HG03439 (cell line): ENCODE measurements around the gene UBE2F.
A peak's percentile ranks its signal among the peaks of the same experiment; 100 is the strongest.

ENCODE experiments used
- ATAC-seq: cut with Tn5 transposase; IDR thresholded peaks from one replicate; pipeline ENCODE4 v1.9.1; 2021; ENCODE audit warnings: mild to moderate bottlenecking, moderate library complexity; ENCODE audit not compliant: unreplicated experiment

UBE2F gene, protein sequence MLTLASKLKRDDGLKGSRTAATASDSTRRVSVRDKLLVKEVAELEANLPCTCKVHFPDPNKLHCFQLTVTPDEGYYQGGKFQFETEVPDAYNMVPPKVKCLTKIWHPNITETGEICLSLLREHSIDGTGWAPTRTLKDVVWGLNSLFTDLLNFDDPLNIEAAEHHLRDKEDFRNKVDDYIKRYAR

DNA sequence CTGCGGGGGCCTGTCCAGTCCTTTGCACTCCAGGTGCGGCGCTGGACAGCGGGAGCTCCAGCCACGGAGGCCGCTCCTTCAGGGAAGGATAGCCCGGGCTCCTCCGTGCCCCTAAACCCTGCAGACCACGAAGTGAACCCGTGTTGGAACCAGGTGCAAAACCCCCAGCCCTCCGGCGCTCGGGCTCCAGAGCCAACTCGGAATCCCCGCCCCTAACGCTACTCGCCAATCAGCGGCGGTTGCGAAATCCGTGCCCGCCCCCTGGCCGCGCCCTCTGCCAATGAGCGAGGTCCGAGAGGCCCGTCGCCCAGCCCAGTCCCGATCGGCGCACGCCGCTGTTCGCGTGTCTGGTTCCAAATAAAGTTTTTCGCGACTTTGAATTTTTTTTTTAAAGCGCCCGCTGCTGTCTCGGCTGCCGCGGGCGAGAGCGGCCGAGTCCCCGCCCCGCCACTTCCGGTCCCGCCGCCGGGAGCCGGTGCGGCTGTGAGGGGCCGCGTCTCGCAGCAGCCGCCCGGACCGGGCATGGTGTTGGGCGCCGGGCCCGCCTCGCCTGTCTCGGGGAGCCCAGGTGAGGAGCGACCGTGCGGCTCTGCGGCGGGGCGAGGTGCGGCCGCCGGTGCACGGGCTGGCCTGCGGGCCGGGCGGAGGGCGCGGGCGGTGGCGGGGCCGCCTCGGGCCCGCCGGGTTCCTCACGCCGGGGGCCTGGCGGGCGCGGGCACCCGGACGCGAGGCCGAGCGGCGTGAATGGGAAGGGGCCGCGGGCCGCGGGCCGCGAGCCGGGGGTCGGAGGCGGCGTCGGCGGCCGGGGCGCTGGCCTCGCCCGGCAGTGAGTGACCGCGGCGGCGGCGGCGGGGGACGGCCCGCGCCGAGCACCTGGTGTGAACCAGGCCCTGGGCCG, at the start of gene UBE2F:
Gene UBE2F (plus strand): TSS at position 450 of the 898 bp plus-strand sequence. CDS start 6,094 bp downstream, outside the sequence.
- ATAC-seq = peak; percentile 94

DNA sequence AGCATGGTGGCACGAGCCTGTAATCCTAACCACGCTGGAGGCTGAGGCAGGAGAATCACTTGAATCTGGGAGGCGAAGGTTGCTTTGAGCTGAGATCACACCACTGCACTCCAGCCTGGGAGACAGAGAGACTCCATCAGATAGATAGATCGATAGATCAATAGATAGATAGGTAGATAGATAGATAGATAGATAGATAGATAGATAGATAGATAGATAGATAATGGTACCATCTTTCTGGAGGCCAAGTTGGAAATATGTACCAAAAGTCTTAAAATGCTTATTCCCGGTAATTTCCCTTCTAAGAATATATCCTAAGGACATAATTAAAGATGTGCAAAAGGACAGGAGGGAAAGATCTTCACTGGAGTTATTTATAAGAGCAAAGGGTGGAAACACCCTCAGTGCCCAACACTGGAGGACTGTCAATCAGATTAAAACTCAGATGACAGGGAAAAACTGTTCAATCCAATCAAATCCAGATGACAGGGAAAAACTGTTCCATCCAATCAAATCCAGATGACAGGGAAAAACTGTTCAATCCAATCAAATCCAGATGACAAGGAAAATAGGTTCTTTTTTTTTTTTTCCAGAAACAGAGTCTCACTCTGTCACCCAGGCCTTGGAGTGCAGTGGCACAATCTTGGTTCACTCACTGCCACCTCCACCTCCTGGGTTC, 49.0 kb upstream of the UBE2F start:
- no peak for ATAC-seq

DNA sequence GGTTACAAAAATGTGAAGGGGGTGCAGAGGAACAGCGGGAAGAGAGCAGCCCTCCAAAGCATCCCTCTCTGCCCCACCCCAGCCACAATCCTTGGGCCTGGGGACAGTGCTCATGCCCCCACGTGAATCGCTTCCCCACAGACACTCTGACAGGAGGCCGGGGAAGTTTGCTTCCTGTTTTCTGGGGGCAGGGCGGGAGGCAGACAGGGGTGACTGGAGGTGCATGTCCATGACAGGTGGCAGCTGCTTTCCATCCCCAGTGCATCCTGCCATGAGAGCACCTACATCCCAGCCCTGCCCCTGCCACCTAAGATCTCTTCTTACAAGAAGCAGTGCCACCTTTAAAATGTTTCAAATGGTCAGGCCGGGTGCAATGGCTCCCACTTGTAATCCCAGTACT, 47.2 kb upstream of the UBE2F start:
- no peak for ATAC-seq

DNA sequence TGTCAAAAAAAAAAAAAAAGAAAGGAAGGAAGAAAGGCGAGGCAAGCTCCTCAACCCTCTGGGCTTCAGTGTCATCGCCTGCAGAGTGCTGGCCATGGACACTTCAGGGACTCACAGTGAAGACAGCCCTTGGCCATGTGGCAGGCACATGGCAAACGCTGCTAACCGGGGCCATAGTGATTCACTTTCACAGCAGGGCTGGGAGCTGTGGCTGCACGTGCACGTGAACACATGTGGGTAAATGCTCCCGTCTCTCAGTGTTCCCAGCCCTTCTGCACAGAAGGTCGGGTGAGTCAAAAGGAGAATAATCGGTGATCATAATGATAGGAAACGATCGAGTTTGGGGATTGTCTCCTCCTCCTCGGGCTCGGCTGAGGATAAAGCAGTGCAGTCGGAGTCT, 46.1 kb upstream of the UBE2F start:
- no peak for ATAC-seq

DNA sequence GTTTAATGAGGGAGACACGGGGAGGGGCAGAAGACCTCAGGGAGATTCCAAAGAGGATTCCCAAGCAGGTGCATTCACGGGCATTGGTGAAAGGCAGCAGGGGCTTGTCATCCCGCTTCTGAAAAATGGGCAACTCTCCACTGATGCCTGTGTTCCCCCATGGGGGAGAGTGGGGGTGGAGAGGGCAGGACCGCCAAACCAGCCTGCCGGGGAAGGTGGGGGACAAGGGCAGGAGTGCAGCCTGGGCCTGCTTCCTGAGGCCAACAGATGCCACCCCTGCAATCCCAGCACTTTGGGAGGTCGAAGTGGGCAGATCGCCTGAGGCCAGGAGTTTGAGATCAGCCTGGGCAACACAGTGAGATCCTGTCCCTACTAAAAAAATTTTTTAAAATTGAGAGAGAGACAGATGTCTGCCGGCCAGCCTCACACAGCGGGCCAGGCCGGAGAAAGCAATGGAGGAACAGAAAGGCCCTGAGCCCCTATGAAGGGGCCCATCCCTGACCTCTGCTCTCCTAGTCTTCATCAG, 44.8 kb upstream of the UBE2F start:
- ATAC-seq = no peak

DNA sequence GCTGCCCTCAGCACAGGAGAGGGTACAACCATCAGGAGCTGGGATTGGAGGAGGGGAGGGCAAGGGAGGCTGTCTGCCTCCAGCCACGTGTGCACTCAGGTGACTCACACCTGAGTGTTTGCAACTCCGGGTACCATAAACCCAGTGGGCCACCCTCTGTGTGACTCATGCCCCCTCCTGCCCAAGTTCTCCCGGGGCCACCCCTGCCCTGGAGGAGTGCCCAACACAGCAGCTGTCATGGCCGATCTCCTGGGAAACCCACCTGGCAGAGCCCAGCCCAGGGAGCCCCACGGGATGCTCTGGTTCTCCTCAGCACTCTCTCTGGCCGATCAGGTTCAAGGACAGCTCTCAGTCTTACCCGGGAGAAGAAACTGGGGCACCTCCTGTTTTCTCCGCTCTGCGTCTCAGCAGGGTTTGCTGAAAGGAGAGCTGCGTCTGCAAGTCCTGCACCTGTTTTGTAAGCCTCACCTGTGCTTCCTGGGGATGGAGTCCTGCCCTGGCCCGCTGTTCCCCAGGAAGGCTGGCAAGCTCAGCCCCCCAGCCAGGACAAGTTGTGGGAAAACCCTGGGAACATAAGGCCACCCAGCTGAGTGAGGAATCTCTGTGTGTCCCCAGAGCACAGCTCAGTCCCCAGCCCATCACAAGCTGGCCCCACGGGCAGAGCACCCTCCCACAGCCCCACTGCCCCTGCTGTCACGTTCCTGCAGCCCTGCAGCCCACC, 44.0 kb upstream of the UBE2F start:
- ATAC-seq = no peak

DNA sequence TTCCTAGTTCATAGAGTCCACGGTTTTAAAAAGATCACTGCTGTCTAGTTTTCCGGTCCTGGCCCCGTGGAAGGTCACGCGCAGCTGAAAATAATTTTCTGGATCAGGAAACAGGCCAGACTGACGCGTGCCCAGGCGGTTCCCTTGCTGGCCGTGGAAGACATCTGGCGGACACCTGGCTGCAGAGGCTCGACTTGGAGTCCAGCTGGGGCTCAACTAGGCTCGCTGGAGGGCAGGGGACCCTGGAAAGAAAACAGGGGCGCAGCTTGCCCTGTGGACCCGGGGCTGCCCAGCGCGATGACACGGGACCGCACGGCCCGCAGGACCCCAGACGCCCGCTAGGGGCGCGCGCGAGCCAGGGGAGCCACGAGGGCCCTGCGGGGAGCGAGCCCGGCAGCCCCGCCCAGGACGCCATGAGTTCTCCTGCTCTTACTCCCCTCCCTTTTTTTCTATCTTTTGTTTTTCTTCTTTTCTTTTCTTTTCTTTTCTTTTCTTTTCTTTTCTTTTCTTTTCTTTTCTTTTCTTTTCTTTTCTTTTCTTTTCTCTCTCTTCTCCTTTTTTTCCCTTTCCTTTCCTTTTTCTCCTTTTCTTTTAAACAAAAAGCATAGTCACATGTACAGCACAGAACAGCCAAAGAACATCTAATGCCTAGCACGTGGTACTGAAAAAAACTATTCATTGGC, 43.2 kb upstream of the UBE2F start:
- no peak for ATAC-seq

DNA sequence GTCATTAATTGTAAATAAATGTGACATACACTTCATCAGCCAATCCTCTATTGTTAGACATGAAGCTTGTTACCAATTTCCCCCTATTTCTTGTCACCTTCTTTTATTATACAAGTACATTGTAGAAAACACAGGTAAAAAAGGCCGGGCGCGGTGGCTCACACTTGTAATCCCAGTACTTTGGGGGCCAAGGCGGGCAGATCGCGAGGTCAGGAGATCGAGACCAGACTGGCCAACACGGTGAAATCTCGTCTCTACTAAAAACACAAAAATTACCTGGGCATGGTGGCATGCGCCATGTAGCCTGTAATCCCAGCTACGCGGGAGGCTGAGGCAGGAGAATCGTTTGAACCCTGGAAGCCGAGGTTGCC, 42.7 kb upstream of the UBE2F start:
- ATAC-seq = no peak

DNA sequence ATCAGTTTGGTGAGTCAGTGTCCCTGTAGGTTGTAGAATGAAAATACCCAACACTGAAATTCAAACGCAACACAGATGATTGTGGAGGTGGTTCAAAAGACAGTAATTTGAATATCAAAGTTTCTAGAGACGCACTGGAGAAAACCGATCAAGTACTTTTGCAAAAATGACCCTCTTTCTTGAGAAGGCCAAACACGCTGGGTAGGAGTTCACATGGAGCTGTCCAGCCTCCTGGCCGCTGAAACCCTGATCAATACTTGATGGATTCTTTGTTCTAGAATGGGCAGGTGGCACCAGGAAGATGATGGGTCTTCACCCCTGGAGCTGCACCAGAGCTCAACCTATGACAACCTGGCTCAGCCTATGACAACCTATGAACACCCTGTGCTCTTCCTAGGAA, 39.7 kb upstream of the UBE2F start:
- no peak for ATAC-seq

DNA sequence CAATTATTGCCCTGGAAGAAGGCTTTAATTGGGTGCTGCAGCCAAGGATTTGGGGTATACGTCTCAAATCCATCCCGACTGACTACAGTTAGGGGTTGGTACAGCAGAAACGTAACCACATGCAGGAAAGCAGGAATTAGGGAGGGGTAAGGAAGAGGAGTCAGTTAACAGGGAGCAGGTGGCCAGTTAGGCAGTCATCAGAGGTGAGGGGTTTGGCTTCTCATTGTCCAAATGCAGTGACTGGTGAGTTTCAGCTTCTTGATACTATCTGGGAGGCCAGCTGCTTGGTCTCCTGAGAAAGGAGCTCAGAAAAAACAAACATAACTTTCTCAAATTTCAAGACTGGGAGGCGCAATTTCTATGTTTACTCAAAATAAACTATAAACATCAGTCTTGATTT, 38.8 kb upstream of the UBE2F start:
- no peak for ATAC-seq

DNA sequence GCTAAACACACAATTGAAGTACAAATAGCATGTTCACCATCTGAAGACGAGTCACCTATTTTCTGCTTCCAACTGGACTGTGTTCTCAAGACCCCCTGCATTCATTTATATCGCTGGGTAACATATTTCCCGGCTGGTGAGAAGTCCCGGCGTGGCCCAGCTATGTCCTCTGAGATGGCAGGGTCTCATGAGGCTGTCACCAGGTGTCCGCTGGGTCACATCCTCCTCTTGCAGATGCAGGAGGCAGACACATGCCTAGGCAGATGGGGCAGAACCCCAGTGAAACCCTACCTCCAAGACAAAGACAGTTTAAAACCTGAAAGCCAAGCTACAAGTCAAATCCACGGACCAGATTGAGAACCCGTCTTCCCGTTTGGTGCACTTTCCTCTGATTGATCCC, 36.8 kb upstream of the UBE2F start:
- no peak for ATAC-seq

DNA sequence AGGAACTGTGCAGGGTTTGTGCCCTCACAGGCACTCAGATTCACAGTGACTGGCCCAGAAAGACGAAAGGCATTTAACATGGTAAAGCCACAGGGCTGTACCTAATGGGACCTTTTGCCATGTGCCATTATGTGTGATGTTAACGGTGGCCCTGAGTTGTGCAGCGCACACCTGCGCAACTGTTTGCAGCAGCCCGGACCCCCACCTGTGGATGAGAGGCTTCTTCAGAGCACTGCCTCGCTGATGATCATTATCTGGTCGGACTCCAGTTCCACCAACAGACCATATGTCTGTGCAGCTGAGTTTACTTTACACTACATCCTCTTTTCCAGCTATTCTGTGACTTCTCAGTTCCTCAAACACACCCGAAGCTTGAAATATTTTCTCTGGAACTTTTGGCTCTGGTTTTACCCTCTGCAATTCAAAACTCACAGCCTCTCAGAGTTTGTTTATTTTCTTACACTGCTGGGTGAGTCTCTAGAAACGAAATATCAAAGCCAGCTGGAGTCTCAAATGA, 35.6 kb upstream of the UBE2F start:
- ATAC-seq = no peak

DNA sequence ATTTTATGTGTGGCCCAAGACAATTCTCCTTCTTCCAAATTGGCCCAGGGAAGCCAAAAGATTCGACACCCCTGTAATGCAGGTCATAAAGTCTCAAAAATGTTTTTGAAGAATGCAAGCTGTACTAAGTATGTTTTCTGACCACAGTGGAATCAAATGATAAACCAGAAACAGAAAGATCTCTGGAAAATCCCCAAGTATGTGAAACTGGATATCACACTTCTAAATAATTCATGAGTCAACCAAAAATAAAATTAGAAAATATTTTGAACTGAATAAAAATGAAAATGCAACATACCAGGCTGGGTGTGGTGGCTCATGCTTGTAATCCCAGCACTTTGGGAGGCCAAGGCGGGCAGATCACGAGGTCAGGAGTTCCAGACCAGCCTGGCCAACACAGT, 34.1 kb upstream of the UBE2F start:
- no peak for ATAC-seq

DNA sequence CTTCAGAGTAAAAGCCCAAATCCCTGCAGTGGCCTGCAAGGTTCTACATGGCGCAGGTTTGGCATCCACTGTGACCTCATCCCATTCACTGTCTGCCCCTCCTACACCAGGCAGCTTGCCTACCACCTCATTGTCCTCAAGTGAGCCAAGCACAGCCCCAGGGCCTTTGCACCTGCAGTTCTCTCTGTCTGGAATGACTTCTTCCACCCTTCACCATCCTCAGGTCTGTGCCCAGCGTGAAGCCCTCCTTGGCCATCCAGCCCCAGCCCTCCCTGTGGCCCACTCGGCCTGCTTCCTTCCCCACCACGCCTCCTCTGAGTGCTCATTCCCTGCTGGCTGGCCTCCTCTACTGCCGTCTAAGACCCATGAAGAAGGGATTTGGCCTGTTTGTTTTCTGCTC, 32.6 kb upstream of the UBE2F start:
- ATAC-seq = no peak

DNA sequence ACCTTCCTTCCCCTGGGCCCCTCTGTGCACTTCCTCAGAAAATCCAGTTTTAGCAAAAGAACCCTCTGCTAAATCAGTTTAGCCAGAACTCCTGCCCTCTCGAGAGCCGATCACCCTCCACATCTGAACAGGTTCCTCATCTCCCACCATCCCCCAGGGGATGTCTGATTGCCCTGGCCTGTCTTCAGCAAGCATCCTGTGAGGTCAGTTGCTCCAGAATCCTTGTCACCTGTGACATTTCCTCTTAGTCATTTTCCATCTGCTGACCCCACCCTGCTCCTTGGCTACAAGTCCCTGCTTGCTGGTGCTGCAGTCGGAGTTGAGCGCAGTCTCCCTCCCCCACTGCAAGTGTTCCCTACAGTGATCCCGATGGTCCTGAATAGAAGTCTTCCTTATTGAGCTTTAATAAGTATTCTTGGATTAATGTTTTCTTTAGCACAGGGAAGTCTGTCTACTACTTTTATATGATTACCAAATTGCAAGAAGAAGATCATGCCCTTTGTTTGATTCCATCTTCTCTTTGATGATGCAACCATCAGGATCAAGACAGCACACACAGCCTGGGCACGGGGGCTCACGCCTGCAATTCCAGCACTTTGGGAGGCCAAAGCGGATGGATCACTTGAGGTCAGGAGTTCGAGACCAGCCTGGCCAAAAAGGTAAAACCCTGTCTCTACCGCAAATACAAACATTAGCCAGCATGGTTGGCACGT, 30.9 kb upstream of the UBE2F start:
- no peak for ATAC-seq

DNA sequence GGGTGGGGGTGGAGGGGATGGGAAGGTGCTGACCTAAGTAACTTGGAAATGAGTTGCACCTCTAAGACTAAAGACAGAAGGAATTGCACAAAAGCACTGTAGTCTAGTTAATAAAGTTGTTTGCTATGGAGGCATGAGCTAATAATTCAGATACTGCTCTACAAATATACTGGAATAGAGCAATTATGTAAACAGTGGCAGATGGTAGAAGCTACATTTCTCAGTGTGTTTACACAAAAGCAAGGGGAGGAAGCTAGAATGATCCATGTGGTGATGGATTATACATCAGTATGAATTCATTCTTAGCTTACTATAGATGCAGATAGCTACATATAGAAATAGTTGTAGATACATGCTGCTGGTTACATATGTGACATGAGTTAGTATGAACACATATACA, 27.6 kb upstream of the UBE2F start:
- ATAC-seq = no peak

DNA sequence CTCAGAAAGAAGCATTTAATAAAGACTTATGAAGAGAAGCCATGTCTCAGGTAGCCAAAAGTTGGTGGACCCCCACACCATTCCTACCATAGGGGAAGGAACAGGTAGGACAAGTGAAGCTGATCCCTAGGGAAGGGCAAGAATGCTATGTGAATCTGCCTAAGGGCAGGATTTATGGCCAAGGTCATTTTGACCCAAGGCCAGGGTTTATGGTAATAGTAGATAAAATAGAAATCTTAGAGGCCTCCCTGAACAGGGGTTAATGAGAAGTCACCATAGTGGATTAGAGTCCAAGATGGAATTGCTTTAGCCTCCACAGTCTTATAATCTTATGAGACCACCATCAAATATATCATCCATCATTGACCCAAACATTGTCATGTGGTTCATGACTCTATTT, 26.0 kb upstream of the UBE2F start:
- no peak for ATAC-seq

DNA sequence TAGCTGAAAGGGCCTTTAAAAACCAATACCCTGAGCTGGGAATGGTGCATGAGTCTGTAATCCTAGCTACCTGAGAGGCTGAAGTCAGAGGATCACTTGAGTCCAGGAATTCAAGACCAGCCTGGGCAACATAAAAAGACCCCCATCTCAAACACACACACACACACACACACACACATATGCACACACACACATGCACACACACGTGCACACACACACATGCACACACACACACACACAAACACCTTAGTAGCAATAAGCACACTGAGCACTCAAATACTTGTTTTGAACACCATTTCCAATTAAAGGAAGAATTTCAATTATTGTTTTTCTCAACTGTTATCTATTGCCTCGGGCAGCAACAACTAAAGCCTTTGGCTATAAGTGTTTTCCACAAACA, 25.6 kb upstream of the UBE2F start:
- no peak for ATAC-seq

DNA sequence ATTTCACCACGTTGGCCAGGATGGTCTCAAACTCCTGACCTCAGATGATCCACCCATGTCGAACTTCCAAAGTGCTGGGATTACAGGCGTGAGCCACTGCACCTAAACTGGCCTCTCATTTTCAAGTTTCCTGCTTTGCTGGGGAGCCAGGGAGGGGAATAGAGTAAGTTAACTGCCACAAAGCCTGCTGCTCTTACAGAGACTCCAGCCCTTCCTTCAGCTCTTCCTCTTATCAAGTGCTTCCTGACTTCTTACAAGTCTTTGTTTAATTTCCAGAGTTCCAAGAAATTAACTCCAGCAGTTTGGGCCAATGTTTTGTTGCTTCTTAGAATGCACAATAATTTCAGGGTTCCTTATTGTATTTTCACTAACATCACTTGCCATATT, 24.3 kb upstream of the UBE2F start:
- no peak for ATAC-seq
